ENCODE measurements around the gene CYTH4. TPM values are rescaled to one million over a fixed set of nuclear protein-coding genes. Genes with fewer than 3 reads are reported as not detected.

The CYTH4 gene
- total RNA-seq, 2 donors from 2014 or later: not detected

- Mint-ChIP-seq H3K4me3 (no peak overlapping the region), H3K27ac (no peak overlapping the region), H3K9me3 (no peaks in the 10 kb centered on the region), H3K4me1 (peaks cover 14% of the 10 kb centered on the region), H3K27me3 (ENCODE audit: insufficient read depth) (peaks cover 8% of the 10 kb centered on the region), H3K36me3 (ENCODE audit: low read depth) (no peaks in the 10 kb centered on the region)
- H3K4me3 ChIP-seq (ENCODE audit: low read length): no peak overlapping the region
- no peak for DNase-seq
- no peaks in the 10 kb centered on the region for H3K9me3 ChIP-seq (ENCODE audit: control insufficient read depth, low read length)
- H3K27me3 ChIP-seq (ENCODE audit: control insufficient read depth, insufficient read depth, low read length, poor library complexity, severe bottlenecking): no peaks in the 10 kb centered on the region
- H3K27ac ChIP-seq (ENCODE audit: low read depth, low read length): no peak overlapping the region
- no peaks in the 10 kb centered on the region for H3K36me3 ChIP-seq (ENCODE audit: control insufficient read depth, insufficient read depth, low read length)
- WGBS, 2 experiments (ENCODE audit: insufficient coverage in 1 of 2, insufficient read length in 1 of 2): 60 to 100% methylated on average over 1 of the region's 4 CpGs
- no peaks in the 10 kb centered on the region for H3K4me1 ChIP-seq (ENCODE audit: control insufficient read depth, insufficient read depth, low read length)
- TF ChIP-seq, protein P1, sequence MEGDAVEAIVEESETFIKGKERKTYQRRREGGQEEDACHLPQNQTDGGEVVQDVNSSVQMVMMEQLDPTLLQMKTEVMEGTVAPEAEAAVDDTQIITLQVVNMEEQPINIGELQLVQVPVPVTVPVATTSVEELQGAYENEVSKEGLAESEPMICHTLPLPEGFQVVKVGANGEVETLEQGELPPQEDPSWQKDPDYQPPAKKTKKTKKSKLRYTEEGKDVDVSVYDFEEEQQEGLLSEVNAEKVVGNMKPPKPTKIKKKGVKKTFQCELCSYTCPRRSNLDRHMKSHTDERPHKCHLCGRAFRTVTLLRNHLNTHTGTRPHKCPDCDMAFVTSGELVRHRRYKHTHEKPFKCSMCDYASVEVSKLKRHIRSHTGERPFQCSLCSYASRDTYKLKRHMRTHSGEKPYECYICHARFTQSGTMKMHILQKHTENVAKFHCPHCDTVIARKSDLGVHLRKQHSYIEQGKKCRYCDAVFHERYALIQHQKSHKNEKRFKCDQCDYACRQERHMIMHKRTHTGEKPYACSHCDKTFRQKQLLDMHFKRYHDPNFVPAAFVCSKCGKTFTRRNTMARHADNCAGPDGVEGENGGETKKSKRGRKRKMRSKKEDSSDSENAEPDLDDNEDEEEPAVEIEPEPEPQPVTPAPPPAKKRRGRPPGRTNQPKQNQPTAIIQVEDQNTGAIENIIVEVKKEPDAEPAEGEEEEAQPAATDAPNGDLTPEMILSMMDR (conservative IDR thresholded peaks at IDR 0.05): no peak
- no peak overlapping the region for H3K9ac ChIP-seq (ENCODE audit: extremely low read depth, low read length, poor library complexity, severe bottlenecking)
Measured at GRCh38 chr22:37354261-37354660, 72.0 kb downstream of the CYTH4 start.

GRCh38 chr22:37354670-37355069 lies 72.4 kb downstream of the CYTH4 start:
- TF ChIP-seq, protein P1 (conservative IDR thresholded peaks at IDR 0.05): no peak
- 85 to 100% methylated on average over 5 of the region's 5 CpGs for WGBS, 2 experiments (ENCODE audit: insufficient coverage in 1 of 2, insufficient read length in 1 of 2)
- H3K36me3 ChIP-seq (ENCODE audit: control insufficient read depth, insufficient read depth, low read length): no peaks in the 10 kb centered on the region
- Mint-ChIP-seq H3K4me3 (no peak overlapping the region), H3K27ac (no peak overlapping the region), H3K27me3 (ENCODE audit: insufficient read depth) (peaks cover 8% of the 10 kb centered on the region), H3K36me3 (ENCODE audit: low read depth) (no peaks in the 10 kb centered on the region), H3K9me3 (no peaks in the 10 kb centered on the region), H3K4me1 (peaks cover 18% of the 10 kb centered on the region)
- H3K4me3 ChIP-seq (ENCODE audit: low read length): no peak overlapping the region
- no peaks in the 10 kb centered on the region for H3K27me3 ChIP-seq (ENCODE audit: control insufficient read depth, insufficient read depth, low read length, poor library complexity, severe bottlenecking)
- no peaks in the 10 kb centered on the region for H3K4me1 ChIP-seq (ENCODE audit: control insufficient read depth, insufficient read depth, low read length)
- H3K27ac ChIP-seq (ENCODE audit: low read depth, low read length): no peak overlapping the region
- H3K9ac ChIP-seq (ENCODE audit: extremely low read depth, low read length, poor library complexity, severe bottlenecking): no peak overlapping the region
- no peak for DNase-seq
- H3K9me3 ChIP-seq (ENCODE audit: control insufficient read depth, low read length): no peaks in the 10 kb centered on the region

GRCh38 chr22:37355174-37355573 lies 72.9 kb downstream of the CYTH4 start:
- H3K27me3 ChIP-seq (ENCODE audit: control insufficient read depth, insufficient read depth, low read length, poor library complexity, severe bottlenecking): no peaks in the 10 kb centered on the region
- peaks cover 22% of the 10 kb centered on the region for H3K4me1 Mint-ChIP-seq
- TF ChIP-seq, protein P1 (conservative IDR thresholded peaks at IDR 0.05): no peak
- H3K36me3 Mint-ChIP-seq (ENCODE audit: low read depth): no peaks in the 10 kb centered on the region
- no peak overlapping the region for H3K27ac Mint-ChIP-seq
- H3K4me1 ChIP-seq (ENCODE audit: control insufficient read depth, insufficient read depth, low read length): no peaks in the 10 kb centered on the region
- peaks cover 7% of the 10 kb centered on the region for H3K27me3 Mint-ChIP-seq (ENCODE audit: insufficient read depth)
- H3K4me3 Mint-ChIP-seq: no peak overlapping the region
- H3K9me3 Mint-ChIP-seq: no peaks in the 10 kb centered on the region
- no peak overlapping the region for H3K27ac ChIP-seq (ENCODE audit: low read depth, low read length)
- 92 to 93% methylated on average over 13 to 14 of the region's 14 CpGs for WGBS, 2 experiments (ENCODE audit: insufficient coverage in 1 of 2, insufficient read length in 1 of 2)
- no peak overlapping the region for H3K4me3 ChIP-seq (ENCODE audit: low read length)
- no peaks in the 10 kb centered on the region for H3K36me3 ChIP-seq (ENCODE audit: control insufficient read depth, insufficient read depth, low read length)
- DNase-seq: no peak
- H3K9me3 ChIP-seq (ENCODE audit: control insufficient read depth, low read length): no peaks in the 10 kb centered on the region
- no peak overlapping the region for H3K9ac ChIP-seq (ENCODE audit: extremely low read depth, low read length, poor library complexity, severe bottlenecking)
